WTC11 (cell line): Measurements from ENCODE around the gene ANO8. TPM values are rescaled to one million over a fixed set of nuclear protein-coding genes. Genes with fewer than 3 reads are reported as not detected.

Experiments used
- ATAC-seq: fragments of 200-7000 bp; cut with Tn5 transposase; 2 replicates; pipeline ENCODE4 v1.10.0; 2021; ENCODE audit warnings: mild to moderate bottlenecking, moderate library complexity
- CTCF ChIA-PET: fragments of 300-600 bp; sonication (Branson Sonifier 250); formaldehyde crosslinking; loops from one replicate; lab custom pipeline; 2021; ENCODE audit warnings: antibody characterized with exemption; lab: Charles Lee
- POLR2A ChIA-PET: fragments of 350-600 bp; sonication (Branson Sonifier 250); formaldehyde crosslinking; loops from one replicate; lab custom pipeline; 2021; ENCODE audit warnings: antibody characterized with exemption; lab: Charles Lee
- DNase-seq: peaks from one replicate; pipeline ENCODE4 v3.0.0; 2021; ENCODE audit warnings: low spot score
- H3K27ac Mint-ChIP-seq: 2 replicates; pipeline ENCODE4 v1.8.0; 2021; ENCODE audit warnings: mixed read lengths
- H3K27me3 Mint-ChIP-seq: 2 replicates; pipeline ENCODE4 v1.8.0; 2021; ENCODE audit warnings: low read depth, mild to moderate bottlenecking, moderate library complexity, mixed read lengths
- H3K36me3 Mint-ChIP-seq: 2 replicates; pipeline ENCODE4 v1.8.0; 2021; ENCODE audit warnings: mixed read lengths
- H3K4me1 Mint-ChIP-seq: 2 replicates; pipeline ENCODE4 v1.8.0; 2022; ENCODE audit warnings: mixed read lengths
- H3K4me3 Mint-ChIP-seq: 2 replicates; pipeline ENCODE4 v1.8.0; 2021; ENCODE audit warnings: mild to moderate bottlenecking, moderate library complexity, mixed read lengths
- H3K9me3 Mint-ChIP-seq: 2 replicates; pipeline ENCODE4 v1.8.0; 2021; ENCODE audit warnings: mixed read lengths
- ARID4B ChIP-seq: sonication (generic); formaldehyde crosslinking; IDR thresholded peaks from 2 replicates; pipeline ENCODE4 v1.8.0; 2023; ENCODE audit warnings: missing genetic modification reagents, mild to moderate bottlenecking, borderline replicate concordance
- CDX4 ChIP-seq: fragments of 250-450 bp; sonication (Bioruptor Pico); IDR thresholded peaks from 2 replicates; pipeline ENCODE4 v1.9.0; 2021; ENCODE audit warnings: moderate library complexity, mild to moderate bottlenecking, inconsistent platforms, borderline replicate concordance
- ETV6 ChIP-seq: sonication (generic); formaldehyde crosslinking; IDR thresholded peaks from 2 replicates; pipeline ENCODE4 v1.8.1; 2022; ENCODE audit warnings: mild to moderate bottlenecking, missing genetic modification reagents
- FOXJ3 ChIP-seq: sonication (generic); formaldehyde crosslinking; IDR thresholded peaks from 2 replicates; pipeline ENCODE4 v1.9.0; 2021; ENCODE audit warnings: missing genetic modification reagents, mild to moderate bottlenecking, borderline replicate concordance
- RELA ChIP-seq: sonication (generic); formaldehyde crosslinking; IDR thresholded peaks from 2 replicates; pipeline ENCODE4 v1.8.1; 2022; ENCODE audit warnings: missing genetic modification reagents, mild to moderate bottlenecking, borderline replicate concordance
- SMAD3 ChIP-seq: sonication (generic); formaldehyde crosslinking; IDR thresholded peaks from 2 replicates; pipeline ENCODE4 v1.8.0; 2022; ENCODE audit warnings: missing genetic modification reagents, mild to moderate bottlenecking, borderline replicate concordance
- TP53 ChIP-seq: sonication (generic); formaldehyde crosslinking; IDR thresholded peaks from 2 replicates; pipeline ENCODE4 v1.8.1; 2023; ENCODE audit warnings: mild to moderate bottlenecking, missing genetic modification reagents
- USF1 ChIP-seq: sonication (generic); formaldehyde crosslinking; IDR thresholded peaks from 2 replicates; pipeline ENCODE4 v1.8.0; 2022; ENCODE audit warnings: mild to moderate bottlenecking, missing genetic modification reagents
- USF2 ChIP-seq: sonication (generic); formaldehyde crosslinking; IDR thresholded peaks from 2 replicates; pipeline ENCODE4 v1.8.1; 2023; ENCODE audit warnings: mild to moderate bottlenecking, missing genetic modification reagents, moderate library complexity
- ZMAT4 ChIP-seq: fragments of 250-450 bp; sonication (Bioruptor Pico); IDR thresholded peaks from 2 replicates; pipeline ENCODE4 v1.9.0; 2021; ENCODE audit warnings: mild to moderate bottlenecking
- ZNF423 ChIP-seq: fragments of 250-450 bp; sonication (Bioruptor Pico); IDR thresholded peaks from 2 replicates; pipeline ENCODE4 v2.1.2; 2022; ENCODE audit warnings: mild to moderate bottlenecking, moderate library complexity
- ZNF671 ChIP-seq: fragments of 250-450 bp; sonication (Bioruptor Pico); IDR thresholded peaks from 2 replicates; pipeline ENCODE4 v1.8.0; 2021; ENCODE audit warnings: mild to moderate bottlenecking
- total RNA-seq: library from RNA; stranded (reverse); gene quantifications from 3 replicates; pipeline ENCODE4 v1.2.3, GENCODE V29; 2021

ANO8 gene
- total RNA-seq, 1 experiment from 2014 or later = 32.6 TPM

GRCh38 chr19:17326595-17326966 is 8.1 kb downstream of the ANO8 start (continued):
- TF ChIP-seq ARID4B (CRISPR knock-in tag) (no peak), CDX4 (CRISPR knock-in tag) (no peak), USF1 (CRISPR knock-in tag) (no peak), FOXJ3 (no peak)
- TF ChIP-seq, all 79 proteins: peak for 0

- ATAC-seq = no peak
- DNase-seq = no peak
- Mint-ChIP-seq H3K27ac (no peak overlapping the region), H3K27me3 (peaks cover 2% of the 10 kb centered on the region; the same call in 1 of the 2 replicates), H3K4me3 (peak overlapping the region; percentile 43; the same call in 1 of the 2 replicates), H3K4me1 (peaks cover 16% of the 10 kb centered on the region), H3K36me3 (peaks cover 6% of the 10 kb centered on the region), H3K9me3 (no peaks in the 10 kb centered on the region)
- TF ChIP-seq SMAD3 (no peak), ZNF423 (no peak)
- ChIA-PET POLR2A (interaction anchor here (0.6 to 1.4 kb wide), 2 partner anchors 17 to 97 kb away, joined by 3 to 5 read pairs; partner anchors contain the start of gene DDA1), CTCF (interaction anchor here (0.9 to 3.5 kb wide), 11 partner anchors 10 to 111 kb away, joined by 3 to 35 read pairs (median 9); partner anchors contain the start of genes ANKLE1, DDA1, MRPL34 and USE1)
Measured at GRCh38 chr19:17325881-17326594, 8.6 kb downstream of the ANO8 start.

GRCh38 chr19:17325133-17325532 is 9.5 kb downstream of the ANO8 start:
- Mint-ChIP-seq H3K4me1 (peaks cover 16% of the 10 kb centered on the region), H3K4me3 (no peak overlapping the region), H3K27ac (no peak overlapping the region), H3K9me3 (no peaks in the 10 kb centered on the region), H3K36me3 (peaks cover 15% of the 10 kb centered on the region), H3K27me3 (peaks cover 2% of the 10 kb centered on the region; the same call in 1 of the 2 replicates)
- DNase-seq (no peak), ATAC-seq (no peak)
- no peak for TF ChIP-seq ETV6 (CRISPR knock-in tag)
- no peak for TF ChIP-seq ZMAT4 (CRISPR knock-in tag)
- no peak for TF ChIP-seq RELA (CRISPR knock-in tag)
- no peak for TF ChIP-seq TP53 (CRISPR knock-in tag)
- no peak for TF ChIP-seq ZNF671 (CRISPR knock-in tag)
- no peak for TF ChIP-seq USF2 (CRISPR knock-in tag)
- CTCF ChIA-PET = interaction anchor here (1.0 kb wide), 1 partner anchor 67 kb away, joined by 3 read pairs; no protein-coding TSS in a partner anchor
- POLR2A ChIA-PET = no interaction called here
